MM.1S (cell line): ENCODE measurements around the gene PTPRN2.

Source experiments
- DNase-seq: peaks from one replicate; pipeline ENCODE4 v3.0.0-alpha.2; 2015
- H2AFZ ChIP-seq: fragments of 300-600 bp; sonication (generic); 2 replicates; pipeline ENCODE4 v1.6.0; 2016; ENCODE audit warnings: antibody characterized with exemption, low read length
- H3F3A ChIP-seq: fragments of 300-600 bp; sonication (generic); 2 replicates; pipeline ENCODE4 v1.6.1; 2016; ENCODE audit warnings: mild to moderate bottlenecking, antibody characterized with exemption, low read length, moderate library complexity, mixed read lengths; ENCODE audit not compliant: insufficient read depth
- H3K27ac ChIP-seq: fragments of 300-600 bp; sonication (generic); 2 replicates; pipeline ENCODE4 v1.5.1; 2016; ENCODE audit warnings: mild to moderate bottlenecking, low read length
- H3K27me3 ChIP-seq: fragments of 300-600 bp; sonication (generic); replicated peaks from 2 replicates; pipeline ENCODE4 v1.6.0; 2016; ENCODE audit warnings: low read length; ENCODE audit not compliant: insufficient read depth
- H3K36me3 ChIP-seq: fragments of 300-600 bp; sonication (generic); replicated peaks from 2 replicates; pipeline ENCODE4 v1.6.1; 2016; ENCODE audit warnings: mild to moderate bottlenecking, low read length, mixed read lengths; ENCODE audit not compliant: insufficient read depth
- H3K4me1 ChIP-seq: fragments of 300-600 bp; sonication (generic); 2 replicates; pipeline ENCODE4 v1.6.1; 2016; ENCODE audit warnings: low read length, mixed read lengths
- H3K4me2 ChIP-seq: fragments of 300-600 bp; sonication (generic); 2 replicates; pipeline ENCODE4 v1.6.0; 2016; ENCODE audit warnings: low read depth, low read length
- H3K4me3 ChIP-seq: fragments of 300-600 bp; sonication (generic); 2 replicates; pipeline ENCODE4 v1.5.1; 2016; ENCODE audit warnings: low read length, mixed read lengths
- H3K79me2 ChIP-seq: fragments of 300-600 bp; sonication (generic); 2 replicates; pipeline ENCODE4 v1.6.1; 2016; ENCODE audit warnings: mixed run types, low read length, mixed read lengths
- H3K9ac ChIP-seq: fragments of 300-600 bp; sonication (generic); 2 replicates; pipeline ENCODE4 v1.6.1; 2016; ENCODE audit warnings: low read length, mixed read lengths
- H3K9me2 ChIP-seq: fragments of 300-600 bp; sonication (generic); replicated peaks from 2 replicates; pipeline ENCODE4 v1.6.1; 2016; ENCODE audit warnings: mild to moderate bottlenecking, low read length, mixed read lengths; ENCODE audit not compliant: insufficient read depth
- H3K9me3 ChIP-seq: fragments of 300-600 bp; sonication (generic); replicated peaks from 2 replicates; pipeline ENCODE4 v1.6.1; 2016; ENCODE audit warnings: mild to moderate bottlenecking, low read length, mixed read lengths; ENCODE audit not compliant: insufficient read depth
- H4K20me1 ChIP-seq: fragments of 300-600 bp; sonication (generic); 2 replicates; pipeline ENCODE4 v1.6.1; 2016; ENCODE audit warnings: mild to moderate bottlenecking, low read length, moderate library complexity, mixed read lengths; ENCODE audit not compliant: insufficient read depth
- CTCF ChIP-seq: fragments of 300-600 bp; sonication (generic); IDR thresholded peaks from 2 replicates; pipeline ENCODE4 v1.5.1; 2016; ENCODE audit warnings: antibody characterized with exemption, low read length, mixed read lengths
- EZH2 ChIP-seq: fragments of 300-600 bp; sonication (generic); optimal IDR thresholded peaks from 2 replicates; pipeline ENCODE3; 2017; ENCODE audit warnings: low read depth, mild to moderate bottlenecking, antibody characterized with exemption, low read length, mixed read lengths
- EZH2phosphoT487 ChIP-seq: fragments of 300-600 bp; sonication (generic); IDR thresholded peaks from 2 replicates; pipeline ENCODE4 v1.6.1; 2018; ENCODE audit warnings: antibody characterized with exemption, low read length

The PTPRN2 gene

GRCh38 chr7:158054081-158054480 is 533.5 kb downstream of the PTPRN2 start:
- Histone ChIP-seq H3K9me3 (no peaks in the 10 kb centered on the region), H3K36me3 (no peaks in the 10 kb centered on the region), H3K27ac (no peak overlapping the region), H2AFZ (no peak overlapping the region), H3K4me3 (no peak overlapping the region), H4K20me1 (no peaks in the 10 kb centered on the region), H3K27me3 (peaks cover 43% of the 10 kb centered on the region), H3K9ac (no peak overlapping the region), H3K4me2 (no peak overlapping the region), H3K79me2 (no peaks in the 10 kb centered on the region), H3K9me2 (no peaks in the 10 kb centered on the region), H3F3A (no peaks in the 10 kb centered on the region), H3K4me1 (no peaks in the 10 kb centered on the region)
- TF ChIP-seq EZH2phosphoT487 (no peak), EZH2 (no peak), CTCF (no peak)
- DNase-seq = no peak

- H3K9me3 ChIP-seq = no peaks in the 10 kb centered on the region
- no peak for DNase-seq
Observed at GRCh38 chr7:158053183-158053915, 534.3 kb downstream of the PTPRN2 start.

GRCh38 chr7:158052381-158053060 is 535.1 kb downstream of the PTPRN2 start:
- no peaks in the 10 kb centered on the region for H3F3A ChIP-seq
- no peak overlapping the region for H2AFZ ChIP-seq
- no peaks in the 10 kb centered on the region for H3K79me2 ChIP-seq
- H3K4me2 ChIP-seq = no peak overlapping the region
- H3K27me3 ChIP-seq = peaks cover 37% of the 10 kb centered on the region
- no peaks in the 10 kb centered on the region for H3K9me2 ChIP-seq
- H4K20me1 ChIP-seq = no peaks in the 10 kb centered on the region
- TF ChIP-seq EZH2 (no peak), CTCF (no peak), EZH2phosphoT487 (no peak)
- H3K4me1 ChIP-seq = no peaks in the 10 kb centered on the region
- H3K9ac ChIP-seq = no peak overlapping the region
- H3K4me3 ChIP-seq = no peak overlapping the region
- DNase-seq = no peak
- H3K36me3 ChIP-seq = no peaks in the 10 kb centered on the region
- no peaks in the 10 kb centered on the region for H3K9me3 ChIP-seq
- H3K27ac ChIP-seq = no peak overlapping the region

More at GRCh38 chr7:158053183-158053915, 534.3 kb downstream of the PTPRN2 start:
- Histone ChIP-seq H3K4me3 (no peak overlapping the region), H3K27ac (no peak overlapping the region), H3K27me3 (peaks cover 43% of the 10 kb centered on the region), H2AFZ (no peak overlapping the region), H3K4me1 (no peaks in the 10 kb centered on the region), H4K20me1 (no peaks in the 10 kb centered on the region), H3K79me2 (no peaks in the 10 kb centered on the region), H3F3A (no peaks in the 10 kb centered on the region), H3K4me2 (no peak overlapping the region), H3K9me2 (no peaks in the 10 kb centered on the region), H3K9ac (no peak overlapping the region), H3K36me3 (no peaks in the 10 kb centered on the region)
- TF ChIP-seq CTCF = no peak
- TF ChIP-seq EZH2 = no peak
- TF ChIP-seq EZH2phosphoT487 = no peak
